ENCODE results near the gene TCF19.

TCF19 gene

GRCh38 chr6:31158140-31158862, at the start of gene TCF19:
TCF19 (plus strand) TSS chr6:31158589; CDS start chr6:31159470, 881 bp downstream.
- Histone ChIP-seq H3K9ac (ENCODE audit: low read length) (peak within 1 kb of the TSS; percentile 93), H3K4me1 (ENCODE audit: control insufficient read depth, insufficient read depth, low read length) (peaks cover 5% of the 10 kb centered on the region), H3K4me3 (ENCODE audit: low read length) (peak within 1 kb of the TSS; percentile 85), H3K27ac (ENCODE audit: low read depth, low read length) (peak within 1 kb of the TSS; percentile 65), H3K36me3 (ENCODE audit: control insufficient read depth, insufficient read depth, low read length) (no peaks in the 10 kb centered on the region), H3K27me3 (ENCODE audit: control insufficient read depth, insufficient read depth, low read length) (no peaks in the 10 kb centered on the region)

- Histone ChIP-seq H3K36me3 (ENCODE audit: control insufficient read depth, insufficient read depth, low read length) (no peaks in the 10 kb centered on the region), H3K27ac (ENCODE audit: low read depth, low read length) (no peak overlapping the region), H3K4me3 (ENCODE audit: low read length) (no peak overlapping the region), H3K4me1 (ENCODE audit: control insufficient read depth, insufficient read depth, low read length) (peaks cover 22% of the 10 kb centered on the region), H3K27me3 (ENCODE audit: control insufficient read depth, insufficient read depth, low read length) (no peaks in the 10 kb centered on the region), H3K9ac (ENCODE audit: low read length) (no peak overlapping the region)
These were observed 47.4 kb upstream of the TCF19 start for GRCh38 chr6:31110825-31111582.

GRCh38 chr6:31111712-31112111, 46.7 kb upstream of the TCF19 start:
- H3K36me3 ChIP-seq (ENCODE audit: control insufficient read depth, insufficient read depth, low read length): no peaks in the 10 kb centered on the region
- no peak overlapping the region for H3K27ac ChIP-seq (ENCODE audit: low read depth, low read length)
- H3K4me1 ChIP-seq (ENCODE audit: control insufficient read depth, insufficient read depth, low read length): peaks cover 22% of the 10 kb centered on the region
- no peak overlapping the region for H3K9ac ChIP-seq (ENCODE audit: low read length)
- no peaks in the 10 kb centered on the region for H3K27me3 ChIP-seq (ENCODE audit: control insufficient read depth, insufficient read depth, low read length)
- H3K4me3 ChIP-seq (ENCODE audit: low read length): no peak overlapping the region

- no peaks in the 10 kb centered on the region for H3K36me3 ChIP-seq (ENCODE audit: control insufficient read depth, insufficient read depth, low read length)
- H3K4me3 ChIP-seq (ENCODE audit: low read length): no peak within 1 kb of the TSS
- H3K9ac ChIP-seq (ENCODE audit: low read length): no peak within 1 kb of the TSS
- H3K27me3 ChIP-seq (ENCODE audit: control insufficient read depth, insufficient read depth, low read length): no peaks in the 10 kb centered on the region
- H3K4me1 ChIP-seq (ENCODE audit: control insufficient read depth, insufficient read depth, low read length): peaks cover 22% of the 10 kb centered on the region
- no peak within 1 kb of the TSS for H3K27ac ChIP-seq (ENCODE audit: low read depth, low read length)
These were observed 45.9 kb upstream of the TCF19 start, which contains the start of gene C6orf15 for GRCh38 chr6:31112478-31112877. C6orf15 (minus strand) TSS chr6:31112575; CDS start chr6:31112555, 20 bp downstream.

- Histone ChIP-seq H3K9ac (ENCODE audit: low read length) (no peak overlapping the region), H3K4me1 (ENCODE audit: control insufficient read depth, insufficient read depth, low read length) (peaks cover 22% of the 10 kb centered on the region), H3K27me3 (ENCODE audit: control insufficient read depth, insufficient read depth, low read length) (peaks cover 3% of the 10 kb centered on the region), H3K4me3 (ENCODE audit: low read length) (peak overlapping the region; percentile 48), H3K27ac (ENCODE audit: low read depth, low read length) (peak overlapping the region; percentile 83), H3K36me3 (ENCODE audit: control insufficient read depth, insufficient read depth, low read length) (no peaks in the 10 kb centered on the region)
These were observed 44.4 kb upstream of the TCF19 start for GRCh38 chr6:31113861-31114540.

GRCh38 chr6:31114541-31114878, 43.9 kb upstream of the TCF19 start, which contains the start of gene PSORS1C1:
PSORS1C1 (plus strand) TSS chr6:31114800; CDS start chr6:31129633, 14,833 bp downstream.
- Histone ChIP-seq H3K27me3 (ENCODE audit: control insufficient read depth, insufficient read depth, low read length) (peaks cover 3% of the 10 kb centered on the region), H3K9ac (ENCODE audit: low read length) (no peak within 1 kb of the TSS), H3K4me1 (ENCODE audit: control insufficient read depth, insufficient read depth, low read length) (peaks cover 22% of the 10 kb centered on the region), H3K27ac (ENCODE audit: low read depth, low read length) (peak within 1 kb of the TSS; percentile 83), H3K4me3 (ENCODE audit: low read length) (peak within 1 kb of the TSS; percentile 48), H3K36me3 (ENCODE audit: control insufficient read depth, insufficient read depth, low read length) (no peaks in the 10 kb centered on the region)

GRCh38 chr6:31114970-31115849, 43.2 kb upstream of the TCF19 start:
- peak overlapping the region; percentile 48 for H3K4me3 ChIP-seq (ENCODE audit: low read length)
- H3K27ac ChIP-seq (ENCODE audit: low read depth, low read length): peak overlapping the region; percentile 83
- H3K4me1 ChIP-seq (ENCODE audit: control insufficient read depth, insufficient read depth, low read length): peaks cover 22% of the 10 kb centered on the region
- H3K36me3 ChIP-seq (ENCODE audit: control insufficient read depth, insufficient read depth, low read length): no peaks in the 10 kb centered on the region
- H3K27me3 ChIP-seq (ENCODE audit: control insufficient read depth, insufficient read depth, low read length): peaks cover 3% of the 10 kb centered on the region
- no peak overlapping the region for H3K9ac ChIP-seq (ENCODE audit: low read length)

GRCh38 chr6:31115941-31116560, 42.3 kb upstream of the TCF19 start:
- H3K27ac ChIP-seq (ENCODE audit: low read depth, low read length): no peak overlapping the region
- no peak overlapping the region for H3K9ac ChIP-seq (ENCODE audit: low read length)
- H3K4me1 ChIP-seq (ENCODE audit: control insufficient read depth, insufficient read depth, low read length): peaks cover 22% of the 10 kb centered on the region
- H3K36me3 ChIP-seq (ENCODE audit: control insufficient read depth, insufficient read depth, low read length): no peaks in the 10 kb centered on the region
- peak overlapping the region; percentile 48 for H3K4me3 ChIP-seq (ENCODE audit: low read length)
- H3K27me3 ChIP-seq (ENCODE audit: control insufficient read depth, insufficient read depth, low read length): peaks cover 3% of the 10 kb centered on the region

GRCh38 chr6:31116661-31117385, 41.6 kb upstream of the TCF19 start:
- H3K27ac ChIP-seq (ENCODE audit: low read depth, low read length): peak overlapping the region; percentile 58
- H3K9ac ChIP-seq (ENCODE audit: low read length): no peak overlapping the region
- H3K4me1 ChIP-seq (ENCODE audit: control insufficient read depth, insufficient read depth, low read length): peaks cover 22% of the 10 kb centered on the region
- peaks cover 3% of the 10 kb centered on the region for H3K27me3 ChIP-seq (ENCODE audit: control insufficient read depth, insufficient read depth, low read length)
- peak overlapping the region; percentile 42 for H3K4me3 ChIP-seq (ENCODE audit: low read length)
- no peaks in the 10 kb centered on the region for H3K36me3 ChIP-seq (ENCODE audit: control insufficient read depth, insufficient read depth, low read length)

- H3K36me3 ChIP-seq (ENCODE audit: control insufficient read depth, insufficient read depth, low read length): no peaks in the 10 kb centered on the region
- peaks cover 3% of the 10 kb centered on the region for H3K27me3 ChIP-seq (ENCODE audit: control insufficient read depth, insufficient read depth, low read length)
- H3K4me3 ChIP-seq (ENCODE audit: low read length): no peak overlapping the region
- no peak overlapping the region for H3K27ac ChIP-seq (ENCODE audit: low read depth, low read length)
- no peak overlapping the region for H3K9ac ChIP-seq (ENCODE audit: low read length)
- H3K4me1 ChIP-seq (ENCODE audit: control insufficient read depth, insufficient read depth, low read length): peaks cover 31% of the 10 kb centered on the region
These were observed 40.2 kb upstream of the TCF19 start for GRCh38 chr6:31118178-31118577.
